GM12878 (cell line): ENCODE results near the gene PPIL6. TPM values are rescaled to one million over a fixed set of nuclear protein-coding genes. Genes with fewer than 3 reads are reported as not detected.

ENCODE experiments used
- ATAC-seq: fragments of 200-7000 bp; cut with Tn5 transposase; 3 replicates; pipeline ENCODE4 v1.9.1; 2020; ENCODE audit warnings: mild to moderate bottlenecking, moderate library complexity
- BruUV-seq: library from RNA; stranded (reverse); fragments of 400-500 nt; replicated peaks from 2 replicates; lab custom pipeline; 2021; lab: Mats Ljungman, UMichigan
- CTCF ChIA-PET: fragments of 300-600 bp; sonication (Branson Sonifier 250); formaldehyde crosslinking; extraction: SDS; loops from one replicate; lab custom pipeline; 2021; ENCODE audit warnings: inconsistent platforms; lab: Yijun Ruan, JAX
- POLR2A ChIA-PET: fragments of 350-600 bp; formaldehyde crosslinking; extraction: SDS; loops from one replicate; lab custom pipeline; 2021; ENCODE audit warnings: inconsistent platforms; lab: Charles Lee
- RAD21 ChIA-PET: fragments of 300-600 bp; sonication (Branson Sonifier 250); formaldehyde crosslinking; loops from one replicate; lab custom pipeline; 2023; ENCODE audit warnings: antibody characterized with exemption; ENCODE audit not compliant: unreplicated experiment; lab: Charles Lee
- SMC1A ChIA-PET: fragments of 300-600 bp; sonication (Branson Sonifier 250); formaldehyde crosslinking; loops from one replicate; lab custom pipeline; 2023; ENCODE audit not compliant: unreplicated experiment, uncharacterized antibody; lab: Charles Lee
- DNase-seq: peaks from one replicate; pipeline ENCODE4 v3.0.0-alpha.2; 2011; ENCODE audit warnings: low read depth, low spot score
- FAIRE-seq: peaks from 3 replicates; lab custom pipeline; 2011; peaks lifted over from hg19 to GRCh38; lab: Jason Lieb, UNC
- H2AFZ ChIP-seq: 2 replicates; pipeline ENCODE4 v1.6.0; 2011; ENCODE audit warnings: low read depth, low read length, control low read depth; ENCODE audit not compliant: control insufficient read depth
- H3K27ac ChIP-seq: 2 replicates; pipeline ENCODE4 v1.5.1; 2011; ENCODE audit warnings: control low read depth; ENCODE audit not compliant: control insufficient read depth, insufficient read depth
- H3K27me3 ChIP-seq, 2 experiments: replicated peaks in 1 of 2; 2 replicates each; pipeline versions ENCODE4 v1.6.0 to v1.6.1; 2011; ENCODE audit warnings: low read length in 1 of 2; ENCODE audit not compliant: control insufficient read depth in 2 of 2, insufficient read depth in 2 of 2
- H3K36me3 ChIP-seq, 2 experiments: 2 replicates each; pipeline ENCODE4 v1.5.1; 2011; ENCODE audit warnings: low read length in 1 of 2; ENCODE audit not compliant: control insufficient read depth in 2 of 2, insufficient read depth in 2 of 2
- H3K4me1 ChIP-seq: 2 replicates; pipeline ENCODE4 v1.6.1; 2011; ENCODE audit warnings: mild to moderate bottlenecking, low read length, moderate library complexity, mixed read lengths; ENCODE audit not compliant: control insufficient read depth, insufficient read depth
- H3K4me2 ChIP-seq: 2 replicates; pipeline ENCODE4 v1.6.0; 2011; ENCODE audit warnings: control low read depth; ENCODE audit not compliant: control insufficient read depth, insufficient read depth
- H3K4me3 ChIP-seq: fragments of 200-600 bp; sonication (generic); 2 replicates; pipeline ENCODE4 v1.5.1; 2016
- H3K79me2 ChIP-seq: 2 replicates; pipeline ENCODE4 v1.6.0; 2011; ENCODE audit warnings: low read length; ENCODE audit not compliant: control insufficient read depth, insufficient read depth
- H3K9ac ChIP-seq: 2 replicates; pipeline ENCODE4 v1.8.0; 2011; ENCODE audit warnings: low read length, control low read depth, mixed read lengths; ENCODE audit not compliant: control insufficient read depth, insufficient read depth
- H3K9me3 ChIP-seq: replicated peaks from 3 replicates; pipeline ENCODE4 v1.5.1; 2011; ENCODE audit warnings: mild to moderate bottlenecking, low read length; ENCODE audit not compliant: control insufficient read depth, insufficient read depth
- H4K20me1 ChIP-seq: 2 replicates; pipeline ENCODE4 v1.6.0; 2011; ENCODE audit not compliant: control insufficient read depth, insufficient read depth
- BACH1 ChIP-seq: fragments of 450-650 bp; IDR thresholded peaks from 2 replicates; pipeline ENCODE4 v1.6.1; 2017; ENCODE audit warnings: mild to moderate bottlenecking, borderline replicate concordance
- CBFB ChIP-seq: IDR thresholded peaks from 2 replicates; pipeline ENCODE4 v1.6.1; 2016; ENCODE audit warnings: antibody characterized with exemption, low read depth
- CBX5 ChIP-seq: sonication (generic); IDR thresholded peaks from 2 replicates; pipeline ENCODE4 v1.6.1; 2016; ENCODE audit warnings: low read depth, moderate library complexity, mild to moderate bottlenecking, inconsistent platforms
- CEBPB ChIP-seq, 2 experiments: fragments of 150-350 bp in 1 of 2; IDR thresholded peaks; 2 replicates each; pipeline ENCODE4 v1.6.1; 2012 to 2014; ENCODE audit warnings: low read depth in 2 of 2, low read length in 2 of 2, borderline replicate concordance in 1 of 2, inconsistent platforms in 1 of 2
- EP300 ChIP-seq, 2 experiments: fragments of 150-350 bp in 1 of 2; IDR thresholded peaks; 2 replicates each; pipeline ENCODE4 v1.6.1; 2011 to 2012; ENCODE audit warnings: low read depth in 2 of 2, low read length in 2 of 2, borderline replicate concordance in 1 of 2, improper control_type of control experiment in 1 of 2, inconsistent platforms in 1 of 2; ENCODE audit not compliant: control insufficient read depth in 1 of 2
- FOS ChIP-seq: IDR thresholded peaks from 3 replicates; pipeline ENCODE4 v1.6.1; 2011; ENCODE audit warnings: borderline replicate concordance; ENCODE audit not compliant: insufficient read length; ENCODE audit errors: extremely low read depth
- HCFC1 ChIP-seq: fragments of 150-350 bp; IDR thresholded peaks from 2 replicates; pipeline ENCODE4 v1.6.1; 2014; ENCODE audit warnings: low read length
- MYC ChIP-seq: IDR thresholded peaks from 2 replicates; pipeline ENCODE4 v1.6.1; 2011; ENCODE audit warnings: mild to moderate bottlenecking, low read length, moderate library complexity, inconsistent platforms; ENCODE audit not compliant: insufficient read depth, insufficient replicate concordance, insufficient read length, severe bottlenecking
- NFXL1 ChIP-seq: fragments of 450-650 bp; IDR thresholded peaks from 2 replicates; pipeline ENCODE4 v1.6.1; 2017; ENCODE audit warnings: antibody characterized with exemption, mild to moderate bottlenecking, borderline replicate concordance
- RBBP5 ChIP-seq: fragments of 200-600 bp; sonication (generic); conservative IDR thresholded peaks from 2 replicates; pipeline ENCODE4 v1.6.1; 2016
- SMC3 ChIP-seq: IDR thresholded peaks from 2 replicates; pipeline ENCODE4 v1.6.1; 2011; ENCODE audit warnings: low read length, improper control_type of control experiment, borderline replicate concordance
- SRF ChIP-seq, 2 experiments: IDR thresholded peaks; 2 replicates each; pipeline ENCODE4 v1.6.1; 2011; ENCODE audit warnings: low read depth in 2 of 2, low read length in 2 of 2, mild to moderate bottlenecking in 1 of 2, moderate library complexity in 1 of 2
- WGBS: methylation state at CpG from one replicate; pipeline ENCODE4 v1.1.6; 2016; ENCODE audit warnings: low lambda C conversion rate; ENCODE audit not compliant: insufficient replicate concordance, insufficient coverage; ENCODE audit errors: missing lambda C conversion rate; 5-methylcytosine and 5-hydroxymethylcytosine counted together
- in situ Hi-C: fragments of 300-500 bp; cut with MboI; formaldehyde crosslinking; loops from 9 replicates; pipeline ENCODE4 v1.14.3; 2018; ENCODE audit warnings: mixed read lengths
- intact Hi-C: fragments of 100-400 bp; cut with micrococcal nuclease; formaldehyde crosslinking; loops from one replicate; pipeline ENCODE4 v1.14.2; 2022; ENCODE audit not compliant: unreplicated experiment
- polyA plus RNA-seq, 11 experiments: library from polyadenylated mRNA; depleted of rRNA in 4 of 11; unstranded in 6 of 11; stranded (reverse) in 5 of 11; fragments of >200 nt; fragmentation: Nextera tagmentation in 4 of 11; fragmentation: Illumina TruSeq in 1 of 11; extraction: Ambion mirVana in 4 of 11; extraction: Trizol in 1 of 11; gene quantifications; 1 replicate in 1 of 11; 2 replicates in 10 of 11; pipeline versions ENCODE4 v1.2.1 to v1.2.3, GENCODE V29; 2011 to 2016; ENCODE audit warnings: inconsistent platforms in 2 of 11, missing spikeins in 2 of 11, low read depth in 1 of 11
- total RNA-seq, 4 experiments: library from RNA; depleted of rRNA in 3 of 4; stranded (reverse); fragments of >200 nt in 3 of 4; fragmentation: Illumina TruSeq in 1 of 4; extraction: Trizol in 1 of 4; gene quantifications; 2 replicates each; pipeline versions ENCODE4 v1.2.1 to v1.2.3, GENCODE V29; 2013 to 2021
- TF ChIP-seq, protein P1 (sequence below): fragments of 450-650 bp; IDR thresholded peaks from 2 replicates; pipeline ENCODE4 v1.6.1; 2018; ENCODE audit warnings: borderline replicate concordance, mild to moderate bottlenecking; ENCODE audit not compliant: partially characterized antibody
- TF ChIP-seq, protein P2 (sequence below): fragments of 450-650 bp; conservative IDR thresholded peaks from 2 replicates; pipeline ENCODE4 v1.6.1; 2017; ENCODE audit warnings: mild to moderate bottlenecking, moderate library complexity

The PPIL6 gene
- total and polyA plus RNA-seq, 10 of the 15 experiments (the other 5 are each of a cell fraction or from before 2014, with no cell fraction given) = 0.01 to 0.26 (median 0.12) TPM; not detected in 5

DNA sequence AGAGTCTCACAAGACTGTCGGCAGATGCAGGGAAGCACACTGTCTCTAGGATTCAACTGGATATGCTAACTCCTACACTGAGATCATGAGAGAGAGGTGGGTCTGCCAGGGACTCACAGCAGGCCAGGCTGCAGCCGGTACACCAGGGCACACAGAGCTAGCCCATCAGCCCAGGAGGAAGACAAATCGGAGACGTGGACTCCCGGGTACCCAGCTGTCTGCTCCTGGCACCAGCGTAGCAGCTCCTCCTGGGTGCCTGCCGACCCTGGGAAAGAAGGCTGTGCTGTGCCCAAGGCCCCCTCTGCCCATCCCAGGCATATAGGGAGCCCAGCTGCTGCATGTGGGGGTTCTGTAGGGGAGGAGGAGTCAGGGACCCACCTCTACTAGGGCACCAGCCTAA lies 8.2 kb upstream of the PPIL6 start:
- BruUV-seq = no TSS peak
- Histone ChIP-seq H2AFZ (no peak overlapping the region), H3K79me2 (peaks cover 8% of the 10 kb centered on the region), H3K9me3 (no peaks in the 10 kb centered on the region), H3K9ac (no peak overlapping the region), H4K20me1 (no peaks in the 10 kb centered on the region)
- WGBS = 95% methylated on average over 4 of the region's 7 CpGs
- no peak for ATAC-seq
- POLR2A ChIA-PET = no interaction called here
- no peak for TF ChIP-seq FOS
- no peak for TF ChIP-seq CBX5
- TF ChIP-seq SRF (IDR thresholded peaks at IDR 0.05; ENCODE audit: low read depth in 2 of 2, low read length in 2 of 2) = no peak
- no peak for TF ChIP-seq SMC3
- TF ChIP-seq RBBP5 = no peak
- TF ChIP-seq EP300 (IDR thresholded peaks at IDR 0.05; ENCODE audit: borderline replicate concordance in 1 of 2, control insufficient read depth in 1 of 2, low read depth in 2 of 2, low read length in 2 of 2) = no peak
- TF ChIP-seq, protein P1, sequence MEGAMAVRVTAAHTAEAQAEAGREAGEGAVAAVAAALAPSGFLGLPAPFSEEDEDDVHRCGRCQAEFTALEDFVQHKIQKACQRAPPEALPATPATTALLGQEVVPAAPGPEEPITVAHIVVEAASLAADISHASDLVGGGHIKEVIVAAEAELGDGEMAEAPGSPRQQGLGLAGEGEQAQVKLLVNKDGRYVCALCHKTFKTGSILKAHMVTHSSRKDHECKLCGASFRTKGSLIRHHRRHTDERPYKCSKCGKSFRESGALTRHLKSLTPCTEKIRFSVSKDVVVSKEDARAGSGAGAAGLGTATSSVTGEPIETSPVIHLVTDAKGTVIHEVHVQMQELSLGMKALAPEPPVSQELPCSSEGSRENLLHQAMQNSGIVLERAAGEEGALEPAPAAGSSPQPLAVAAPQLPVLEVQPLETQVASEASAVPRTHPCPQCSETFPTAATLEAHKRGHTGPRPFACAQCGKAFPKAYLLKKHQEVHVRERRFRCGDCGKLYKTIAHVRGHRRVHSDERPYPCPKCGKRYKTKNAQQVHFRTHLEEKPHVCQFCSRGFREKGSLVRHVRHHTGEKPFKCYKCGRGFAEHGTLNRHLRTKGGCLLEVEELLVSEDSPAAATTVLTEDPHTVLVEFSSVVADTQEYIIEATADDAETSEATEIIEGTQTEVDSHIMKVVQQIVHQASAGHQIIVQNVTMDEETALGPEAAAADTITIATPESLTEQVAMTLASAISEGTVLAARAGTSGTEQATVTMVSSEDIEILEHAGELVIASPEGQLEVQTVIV = no peak
- no peak for TF ChIP-seq BACH1
- TF ChIP-seq HCFC1 = no peak
- no peak for TF ChIP-seq MYC
- TF ChIP-seq CBFB = no peak
- TF ChIP-seq NFXL1 = no peak
- TF ChIP-seq, protein P2, sequence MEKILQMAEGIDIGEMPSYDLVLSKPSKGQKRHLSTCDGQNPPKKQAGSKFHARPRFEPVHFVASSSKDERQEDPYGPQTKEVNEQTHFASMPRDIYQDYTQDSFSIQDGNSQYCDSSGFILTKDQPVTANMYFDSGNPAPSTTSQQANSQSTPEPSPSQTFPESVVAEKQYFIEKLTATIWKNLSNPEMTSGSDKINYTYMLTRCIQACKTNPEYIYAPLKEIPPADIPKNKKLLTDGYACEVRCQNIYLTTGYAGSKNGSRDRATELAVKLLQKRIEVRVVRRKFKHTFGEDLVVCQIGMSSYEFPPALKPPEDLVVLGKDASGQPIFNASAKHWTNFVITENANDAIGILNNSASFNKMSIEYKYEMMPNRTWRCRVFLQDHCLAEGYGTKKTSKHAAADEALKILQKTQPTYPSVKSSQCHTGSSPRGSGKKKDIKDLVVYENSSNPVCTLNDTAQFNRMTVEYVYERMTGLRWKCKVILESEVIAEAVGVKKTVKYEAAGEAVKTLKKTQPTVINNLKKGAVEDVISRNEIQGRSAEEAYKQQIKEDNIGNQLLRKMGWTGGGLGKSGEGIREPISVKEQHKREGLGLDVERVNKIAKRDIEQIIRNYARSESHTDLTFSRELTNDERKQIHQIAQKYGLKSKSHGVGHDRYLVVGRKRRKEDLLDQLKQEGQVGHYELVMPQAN = no peak
- TF ChIP-seq CEBPB (IDR thresholded peaks at IDR 0.05; ENCODE audit: borderline replicate concordance in 1 of 2, low read depth in 2 of 2, low read length in 2 of 2) = no peak
- TF ChIP-seq, all 136 proteins: peak for 0
- peaks cover 11 to 24% of the 10 kb centered on the region in 2 experiments for H3K36me3 ChIP-seq
- no peak overlapping the region for H3K27ac ChIP-seq
- no peak overlapping the region for H3K4me3 ChIP-seq
- no peak for FAIRE-seq
- H3K4me2 ChIP-seq = no peak overlapping the region
- intact Hi-C loops (no loop called here), in situ Hi-C loops (no loop called here)
- SMC1A ChIA-PET = interaction anchor here (1.0 to 2.2 kb wide), 3 partner anchors 21 to 43 kb away, joined by 3 to 6 read pairs (median 3); no protein-coding TSS in a partner anchor
- H3K4me1 ChIP-seq = peaks cover 14% of the 10 kb centered on the region
- no peaks in the 10 kb centered on the region for H3K27me3 ChIP-seq
- CTCF ChIA-PET = interaction anchor here (2.6 kb wide), 1 partner anchor 32 kb away, joined by 10 read pairs; no protein-coding TSS in a partner anchor
- RAD21 ChIA-PET = interaction anchor here (1.2 to 1.5 kb wide), 2 partner anchors 59 to 66 kb away, joined by 3 read pairs; no protein-coding TSS in a partner anchor
- DNase-seq = no peak
